Renal pelvis (tissue), 12 donors: ENCODE measurements around the gene POU3F4. TPM values are rescaled to one million over a fixed set of nuclear protein-coding genes. Genes with fewer than 3 reads are reported as not detected.

Source experiments
- DNase-seq: peaks from one replicate; pipeline ENCODE4 v3.0.0-alpha.2; 2013
- long read RNA-seq, 16 experiments: transcript quantifications; one replicate each; lab custom pipeline, GENCODE V29; 2026
- polyA plus RNA-seq, 3 donors: library from polyadenylated mRNA; unstranded; fragments of 120-200 nt; gene quantifications; one replicate each; pipeline ENCODE4 v1.2.1, GENCODE V29; 2013; ENCODE audit not compliant: insufficient read length in 3 of 3

The POU3F4 gene
- 10 to 100 TPM in 1 of 3 donors, 1 to 10 TPM in 2; 7.2 to 10.4 (median 9.0) TPM for polyA plus RNA-seq
- long read RNA-seq, donor 1, partial matches to known transcripts: 0 of 4 reads
- long read RNA-seq, donor 1, other reads (novel, unspliced or antisense): 0 of 4 reads
- long read RNA-seq, donor 2, transcript POU3F4-202 (1 exons, 3,835 nt): major isoform, 12 of 14 reads
- long read RNA-seq, donor 2, partial matches to known transcripts: 0 of 14 reads
- long read RNA-seq, donor 2, other reads (novel, unspliced or antisense): 0 of 14 reads
- long read RNA-seq, donor 3, transcript POU3F4-202 (1 exons, 3,835 nt): major isoform, 13 of 13 reads
- long read RNA-seq, donor 3, partial matches to known transcripts: 0 of 13 reads
- long read RNA-seq, donor 3, other reads (novel, unspliced or antisense): 0 of 13 reads
- long read RNA-seq, donor 4, transcript POU3F4-202 (1 exons, 3,835 nt): major isoform, 12 of 14 reads
- long read RNA-seq, donor 4, partial matches to known transcripts: 0 of 14 reads
- long read RNA-seq, donor 4, other reads (novel, unspliced or antisense): 0 of 14 reads
- long read RNA-seq, donor 5, partial matches to known transcripts: 0 of 4 reads
- long read RNA-seq, donor 5, other reads (novel, unspliced or antisense): 0 of 4 reads
- long read RNA-seq, donor 6, transcript POU3F4-202 (1 exons, 3,835 nt): major isoform, 8 of 9 reads
- long read RNA-seq, donor 6, partial matches to known transcripts: 0 of 9 reads
- long read RNA-seq, donor 6, other reads (novel, unspliced or antisense): 0 of 9 reads
- long read RNA-seq, donor 7, transcript POU3F4-202 (1 exons, 3,835 nt): major isoform, 18 of 20 reads
- long read RNA-seq, donor 7, partial matches to known transcripts: 0 of 20 reads
- long read RNA-seq, donor 7, other reads (novel, unspliced or antisense): 0 of 20 reads
- long read RNA-seq, donor 8: 0 reads
- long read RNA-seq, donor 9, transcript POU3F4-202 (1 exons, 3,835 nt): major isoform, 18 of 19 reads
- long read RNA-seq, donor 9, partial matches to known transcripts: 0 of 19 reads
- long read RNA-seq, donor 9, other reads (novel, unspliced or antisense): 0 of 19 reads
- long read RNA-seq, donor 10, transcript POU3F4-202 (1 exons, 3,835 nt): major isoform, 12 of 13 reads
- long read RNA-seq, donor 10, partial matches to known transcripts: 0 of 13 reads
- long read RNA-seq, donor 10, other reads (novel, unspliced or antisense): 0 of 13 reads
- long read RNA-seq, donor 11, transcript POU3F4-202 (1 exons, 3,835 nt): major isoform, 17 of 18 reads
- long read RNA-seq, donor 11, partial matches to known transcripts: 0 of 18 reads
- long read RNA-seq, donor 11, other reads (novel, unspliced or antisense): 0 of 18 reads
- long read RNA-seq, donor 12, transcript POU3F4-202 (1 exons, 3,835 nt): major isoform, 14 of 14 reads
- long read RNA-seq, donor 12, partial matches to known transcripts: 0 of 14 reads
- long read RNA-seq, donor 12, other reads (novel, unspliced or antisense): 0 of 14 reads
- long read RNA-seq, donor 13, transcript POU3F4-202 (1 exons, 3,835 nt): major isoform, 18 of 18 reads
- long read RNA-seq, donor 13, partial matches to known transcripts: 0 of 18 reads
- long read RNA-seq, donor 13, other reads (novel, unspliced or antisense): 0 of 18 reads
- long read RNA-seq, donor 14, transcript POU3F4-202 (1 exons, 3,835 nt): major isoform, 40 of 42 reads
- long read RNA-seq, donor 14, partial matches to known transcripts: 0 of 42 reads
- long read RNA-seq, donor 14, other reads (novel, unspliced or antisense): 0 of 42 reads
- long read RNA-seq, donor 15, partial matches to known transcripts: 0 of 1 reads
- long read RNA-seq, donor 15, other reads (novel, unspliced or antisense): 0 of 1 reads
- long read RNA-seq, donor 16, transcript POU3F4-202 (1 exons, 3,835 nt): major isoform, 15 of 15 reads
- long read RNA-seq, donor 16, partial matches to known transcripts: 0 of 15 reads
- long read RNA-seq, donor 16, other reads (novel, unspliced or antisense): 0 of 15 reads

DNA sequence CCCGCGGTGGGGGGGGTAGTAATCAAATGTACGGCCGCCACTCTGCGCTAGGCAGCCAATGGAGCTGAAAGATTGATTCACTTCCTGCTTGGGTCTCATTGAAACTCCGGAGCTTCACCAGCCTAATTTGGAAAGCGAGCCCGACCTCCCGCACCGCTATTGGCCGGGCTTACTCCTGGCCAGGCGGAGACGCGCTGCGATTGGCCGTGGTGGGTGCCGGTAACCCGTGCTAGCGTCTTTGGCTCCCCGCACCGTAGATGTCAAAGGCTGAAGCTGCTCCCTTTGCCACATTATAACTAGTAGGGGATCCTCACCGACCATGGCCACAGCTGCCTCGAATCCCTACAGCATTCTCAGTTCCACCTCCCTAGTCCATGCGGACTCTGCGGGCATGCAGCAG lies at the start of gene POU3F4:
TSS of gene POU3F4 (plus strand) at position 285 of the 400 bp plus-strand sequence. CDS start at position 320, 35 bp downstream.
- peak; percentile 29 for DNase-seq

DNA sequence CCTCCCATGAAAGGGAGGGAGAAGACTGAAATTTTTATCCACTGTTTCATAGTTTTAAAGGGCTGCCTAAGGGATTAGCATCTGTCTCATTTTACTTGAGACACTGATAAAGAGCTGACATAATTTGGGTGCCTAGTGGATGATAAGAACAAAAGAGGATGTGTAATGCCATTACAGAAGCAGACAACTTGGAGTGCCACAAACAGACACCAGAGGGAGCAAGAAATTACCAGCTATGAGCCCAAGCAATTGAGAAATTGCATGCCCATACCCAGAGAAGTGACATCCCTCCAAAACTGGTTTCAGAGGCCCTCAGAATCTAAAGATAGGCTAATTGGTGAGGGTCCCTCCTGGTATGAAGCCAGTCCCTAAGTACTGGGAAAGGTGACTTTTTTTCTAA lies 38.5 kb upstream of the POU3F4 start:
- DNase-seq: peak; percentile 1

DNA sequence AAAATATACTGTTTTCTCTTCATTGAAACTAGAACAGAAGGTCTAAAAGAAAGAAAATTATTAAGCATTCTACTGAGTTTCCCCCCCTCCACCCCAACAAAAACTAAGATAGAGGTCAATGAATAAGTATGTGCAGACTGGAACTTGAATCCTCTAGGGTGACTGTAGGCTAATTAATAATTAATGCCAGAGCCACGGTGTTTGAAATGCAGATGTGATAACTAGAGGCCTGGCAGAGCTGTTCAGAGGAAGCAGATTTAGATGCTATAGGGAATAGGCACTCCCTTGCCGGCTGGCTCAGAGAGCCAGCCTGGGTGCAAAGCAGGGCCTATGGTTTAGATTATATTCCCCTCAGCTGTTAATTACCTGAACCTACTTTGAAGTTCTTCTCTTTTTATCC lies 12.2 kb upstream of the POU3F4 start:
- DNase-seq: no peak

DNA sequence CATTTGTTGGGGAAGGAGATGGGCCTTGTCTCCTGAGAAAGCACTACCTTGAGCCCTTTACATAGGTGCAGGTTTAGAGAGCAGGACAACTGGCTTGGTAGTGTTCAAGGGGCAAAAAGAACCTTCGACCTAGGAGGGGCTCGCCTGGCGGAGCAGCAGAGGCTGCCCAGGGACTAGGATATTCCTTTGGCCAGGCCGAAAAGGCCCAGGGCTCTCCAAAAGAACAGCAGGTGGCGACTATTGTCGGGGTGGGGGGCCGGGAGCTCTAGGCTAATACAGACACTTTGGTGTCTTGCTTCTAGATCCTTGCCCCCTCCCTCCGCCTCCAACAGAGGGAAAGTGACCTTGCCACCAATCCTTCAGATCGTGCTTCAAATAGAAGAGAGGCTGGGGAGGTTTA lies 7.1 kb upstream of the POU3F4 start:
- DNase-seq: no peak

DNA sequence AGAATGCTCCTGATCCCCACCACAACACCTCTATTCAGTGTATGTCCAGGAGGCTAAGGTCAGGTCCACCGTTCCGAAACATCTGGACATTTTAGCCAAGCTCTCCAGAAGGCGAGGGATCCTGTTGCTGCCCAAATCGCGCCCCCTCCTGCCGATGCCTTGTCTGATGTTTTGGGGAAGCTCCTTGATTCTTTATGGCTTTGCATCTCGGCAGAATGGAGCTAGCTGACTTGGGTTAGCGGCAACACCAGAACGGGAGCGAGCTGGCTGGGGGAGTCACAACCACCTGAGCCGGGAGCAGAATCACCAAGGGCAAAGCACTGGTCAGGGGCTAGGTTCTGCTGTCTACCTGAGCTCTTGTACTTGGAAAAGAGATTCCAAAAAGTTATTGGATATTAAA lies 6.6 kb upstream of the POU3F4 start:
- DNase-seq: no peak

DNA sequence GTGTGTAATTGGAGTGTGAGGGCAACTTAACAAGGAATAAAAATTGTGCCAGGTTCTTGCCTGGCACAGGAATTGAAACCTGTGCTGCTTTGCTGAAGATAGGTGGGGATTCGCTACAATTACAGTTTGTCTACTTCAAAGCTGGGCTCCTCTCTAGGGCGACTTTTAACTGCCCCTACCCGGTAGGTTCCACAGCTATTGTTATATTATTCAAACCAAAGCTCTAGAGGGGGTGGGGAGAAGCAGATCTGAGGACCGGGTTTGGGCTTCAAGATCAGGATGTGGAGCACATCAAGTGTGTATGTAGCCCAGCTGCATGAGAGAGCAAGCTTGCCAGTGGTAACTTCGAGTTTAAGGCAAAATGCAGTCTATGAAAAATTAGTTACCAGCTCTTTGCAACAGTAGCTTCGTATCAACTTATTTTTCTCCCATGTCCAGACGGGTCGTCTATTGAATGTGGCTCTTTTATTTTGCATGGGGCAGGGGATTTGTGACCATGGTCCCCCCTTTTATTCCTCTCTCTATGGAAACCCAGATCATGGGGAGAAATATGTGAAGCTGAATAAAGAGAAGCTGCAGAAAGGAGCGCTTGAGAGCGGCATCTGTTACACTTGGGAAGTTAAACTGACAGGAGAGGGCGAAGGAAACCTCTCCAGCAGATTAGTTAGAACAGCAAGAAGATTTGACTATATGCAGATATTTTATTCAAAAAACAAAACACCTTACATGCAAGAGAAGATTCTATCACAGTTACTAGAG lies 3.2 kb upstream of the POU3F4 start:
- DNase-seq: no peak

DNA sequence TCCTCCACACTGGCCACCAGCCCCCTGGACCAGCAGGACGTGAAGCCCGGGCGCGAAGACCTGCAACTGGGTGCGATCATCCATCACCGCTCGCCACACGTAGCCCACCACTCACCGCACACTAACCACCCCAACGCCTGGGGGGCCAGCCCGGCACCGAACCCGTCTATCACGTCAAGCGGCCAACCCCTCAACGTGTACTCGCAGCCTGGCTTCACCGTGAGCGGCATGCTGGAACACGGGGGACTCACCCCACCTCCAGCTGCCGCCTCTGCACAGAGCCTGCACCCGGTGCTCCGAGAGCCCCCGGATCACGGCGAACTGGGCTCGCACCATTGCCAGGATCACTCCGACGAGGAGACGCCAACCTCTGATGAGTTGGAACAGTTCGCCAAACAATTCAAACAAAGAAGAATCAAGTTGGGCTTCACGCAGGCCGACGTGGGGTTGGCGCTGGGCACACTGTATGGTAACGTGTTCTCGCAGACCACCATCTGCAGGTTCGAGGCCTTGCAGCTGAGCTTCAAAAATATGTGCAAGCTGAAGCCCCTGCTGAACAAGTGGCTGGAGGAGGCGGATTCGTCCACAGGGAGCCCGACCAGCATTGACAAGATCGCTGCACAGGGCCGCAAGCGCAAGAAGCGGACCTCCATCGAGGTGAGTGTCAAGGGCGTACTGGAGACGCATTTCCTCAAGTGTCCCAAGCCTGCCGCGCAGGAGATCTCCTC lies 600 bp downstream of the POU3F4 start:
- DNase-seq: no peak

DNA sequence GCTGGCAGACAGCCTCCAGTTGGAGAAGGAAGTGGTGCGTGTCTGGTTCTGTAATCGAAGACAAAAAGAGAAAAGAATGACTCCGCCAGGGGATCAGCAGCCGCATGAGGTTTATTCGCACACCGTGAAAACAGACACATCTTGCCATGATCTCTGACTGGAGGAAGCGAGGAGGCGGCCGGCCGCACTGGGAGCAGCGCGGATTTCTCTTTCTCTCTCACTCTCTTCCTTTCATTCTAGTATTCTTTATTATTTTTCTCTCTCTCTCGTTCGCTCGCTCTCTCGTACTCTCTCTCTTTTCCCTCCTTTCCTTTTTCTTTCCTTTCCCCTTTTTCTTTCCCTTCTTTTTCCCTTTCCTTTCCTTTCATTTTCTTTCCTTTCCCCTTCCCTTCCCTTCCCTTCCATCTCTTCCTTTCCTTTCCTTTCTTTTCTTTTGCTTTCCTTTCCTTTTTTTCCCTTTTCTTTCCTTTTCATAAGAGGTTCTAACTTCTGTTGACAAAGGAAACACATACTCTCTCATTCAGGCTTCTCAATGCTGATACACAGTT lies 1.2 kb downstream of the POU3F4 start:
- DNase-seq: no peak

DNA sequence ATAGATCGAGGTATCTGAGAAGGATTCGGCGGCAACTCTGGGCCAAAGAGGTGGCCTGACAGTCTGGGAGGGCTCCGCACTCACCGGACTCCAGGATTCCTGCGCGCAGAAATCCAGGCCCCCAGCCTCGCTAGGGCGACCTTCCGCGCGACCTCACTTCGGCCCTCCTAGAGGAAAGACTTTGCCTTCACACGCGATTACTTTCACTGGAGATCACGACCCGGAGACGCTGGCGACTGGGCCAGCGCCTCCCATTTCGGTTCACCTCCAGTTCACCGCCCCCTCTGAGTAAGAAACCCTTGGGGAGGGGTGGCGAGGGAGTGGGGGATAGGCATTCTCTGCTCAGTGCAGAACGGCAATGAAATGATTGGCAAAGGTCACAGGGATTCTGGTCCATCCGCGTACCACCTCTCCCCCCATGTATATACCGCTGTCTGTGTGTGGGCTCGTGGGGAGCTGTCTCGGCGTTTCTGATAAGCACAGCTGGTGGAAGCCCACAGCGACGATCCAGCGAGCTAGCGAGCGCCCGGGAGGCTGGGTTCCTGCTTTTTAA lies 2.5 kb downstream of the POU3F4 start:
- no peak for DNase-seq

DNA sequence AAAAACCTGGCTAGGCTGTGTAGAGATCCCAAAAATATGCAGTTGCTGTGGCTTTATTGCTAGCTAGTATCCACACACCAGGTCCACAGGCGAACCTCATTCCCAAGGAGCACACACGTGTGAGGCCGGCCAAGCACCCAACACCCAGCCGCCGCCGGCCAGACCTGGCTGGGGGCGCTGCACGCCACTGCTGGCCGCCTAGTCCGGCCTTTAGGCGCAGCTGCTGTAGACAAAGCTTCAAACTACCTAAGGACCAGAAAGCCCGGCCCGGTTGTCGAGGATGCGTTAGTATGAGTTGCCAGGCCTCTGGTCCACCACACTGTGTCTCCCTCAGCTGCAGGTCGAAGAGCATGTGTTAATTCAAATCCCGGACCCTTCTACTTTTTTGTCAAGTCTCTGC lies 3.1 kb downstream of the POU3F4 start:
- no peak for DNase-seq

DNA sequence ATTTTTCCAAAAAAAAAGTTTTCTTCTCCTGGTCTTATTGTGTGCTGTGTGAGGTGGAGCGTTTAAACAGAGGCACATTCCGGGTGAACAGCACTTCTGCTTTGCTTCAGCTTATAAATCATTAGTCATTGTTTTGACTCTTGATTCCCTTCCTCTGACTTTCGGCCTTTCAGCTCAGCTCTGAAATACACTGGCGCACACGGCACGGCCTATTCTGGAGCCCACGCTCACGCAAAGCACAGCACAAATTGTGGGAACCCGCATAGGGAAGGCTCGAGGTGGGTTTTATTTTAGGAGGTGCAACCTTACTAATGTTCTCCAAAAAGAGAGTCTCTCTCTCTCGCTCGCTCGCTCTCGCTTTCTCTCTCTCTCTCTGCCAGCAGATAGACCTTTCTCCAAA lies 4.0 kb downstream of the POU3F4 start:
- no peak for DNase-seq

DNA sequence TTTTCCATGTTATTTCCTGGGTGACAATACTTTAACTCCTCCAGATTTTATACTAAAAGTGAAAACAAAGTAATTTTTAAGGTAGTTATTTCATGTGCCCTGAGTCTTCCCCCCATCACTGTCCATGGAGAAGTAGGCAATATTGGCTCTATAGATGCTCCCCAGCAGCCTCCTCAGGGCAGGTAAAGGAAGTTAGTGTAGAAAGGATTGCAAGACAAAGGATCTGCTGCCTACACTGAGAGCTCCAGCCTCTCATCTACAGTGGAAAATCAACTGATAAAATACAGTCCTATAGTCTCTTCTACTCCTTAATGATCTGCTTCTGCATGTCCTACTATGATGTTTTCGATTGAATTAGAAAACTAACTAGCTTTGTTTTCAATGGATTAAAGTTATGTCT lies 8.5 kb downstream of the POU3F4 start:
- no peak for DNase-seq

DNA sequence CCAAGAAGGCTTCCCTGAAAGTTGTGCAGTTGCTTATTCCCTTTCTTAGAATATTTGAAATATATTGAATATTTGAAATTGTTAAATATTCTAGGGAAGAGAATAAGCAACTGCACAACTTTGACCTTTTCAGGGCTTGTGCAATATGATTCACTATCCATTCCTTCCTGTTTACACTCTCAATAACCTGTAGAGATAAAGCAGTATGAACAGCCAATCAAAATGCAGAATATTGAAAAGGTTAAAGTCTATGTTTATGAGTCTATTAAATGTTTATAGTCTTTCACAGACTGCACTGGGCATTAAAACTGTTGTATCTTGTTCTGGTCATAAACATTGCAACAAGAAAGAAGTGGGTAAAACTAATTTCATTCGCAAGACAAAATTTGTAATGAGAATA lies 13.8 kb downstream of the POU3F4 start:
- DNase-seq: no peak

DNA sequence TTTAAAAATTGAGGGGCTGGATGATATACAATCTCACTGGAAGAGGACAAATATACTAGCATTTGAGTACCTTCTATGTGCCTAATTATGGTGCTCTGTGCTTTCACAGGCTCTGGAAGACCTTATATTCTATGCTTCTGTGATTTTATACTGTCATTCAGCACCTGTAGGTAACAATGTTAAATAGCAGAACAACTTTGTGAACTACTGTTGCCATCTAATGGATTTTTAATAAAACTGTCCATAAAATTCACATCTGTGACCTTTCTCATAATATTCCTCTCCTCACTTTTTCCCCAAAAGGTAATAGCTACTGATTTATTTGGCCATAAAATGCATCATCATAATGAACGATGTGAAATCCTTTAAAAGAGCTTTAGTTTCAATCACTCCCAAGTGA lies 21.9 kb downstream of the POU3F4 start:
- no peak for DNase-seq

DNA sequence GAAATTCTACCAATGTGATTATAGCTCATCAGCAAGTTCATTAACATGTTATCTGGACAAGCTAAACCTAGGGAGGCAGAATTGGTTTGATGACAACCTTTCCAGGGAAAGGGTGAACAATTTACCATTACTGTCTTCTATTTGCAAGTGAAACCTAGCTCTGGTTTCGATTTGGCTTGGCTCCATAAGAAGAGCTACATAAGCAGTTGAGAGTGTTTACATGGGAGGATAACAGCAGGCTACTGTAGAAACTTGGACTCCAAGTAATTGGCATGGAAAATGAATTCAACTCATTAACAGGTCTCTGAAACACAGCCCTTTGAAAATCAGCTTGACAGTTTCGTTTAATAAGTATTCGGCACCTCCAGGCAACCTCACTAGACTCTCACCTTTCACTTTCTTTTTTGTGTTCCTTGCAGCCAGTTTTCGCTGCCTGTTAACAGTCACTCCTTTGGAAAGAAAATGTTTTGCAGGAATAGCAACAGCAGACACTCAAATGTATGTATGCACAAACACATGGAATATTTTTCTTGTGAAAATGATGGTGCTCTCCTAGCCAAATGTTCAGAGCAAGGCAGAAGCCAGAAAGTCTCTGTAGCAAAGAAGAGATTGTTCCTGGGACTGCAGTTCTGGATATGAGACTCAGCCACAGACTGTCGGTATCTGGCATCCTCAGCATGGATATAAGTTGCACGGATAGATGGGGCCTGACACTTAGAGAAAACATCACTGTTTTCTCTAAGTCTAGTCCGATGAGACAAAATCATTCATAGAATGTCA lies 27.5 kb downstream of the POU3F4 start:
- no peak for DNase-seq
